Activated naive CD8-positive, alpha-beta T cell treated with anti-CD3 and anti-CD28 coated beads, Interleukin-2, amount 50 U/mL, for 16 hours (primary cell): ENCODE data around the gene ABCA7.
A peak's percentile ranks its signal among the peaks of the same experiment; 100 is the strongest.

ENCODE experiments used
- DNase-seq: peaks from one replicate; pipeline ENCODE4 v3.0.0-alpha.2; 2020; ENCODE audit warnings: low read depth, low spot score

Gene ABCA7

DNA sequence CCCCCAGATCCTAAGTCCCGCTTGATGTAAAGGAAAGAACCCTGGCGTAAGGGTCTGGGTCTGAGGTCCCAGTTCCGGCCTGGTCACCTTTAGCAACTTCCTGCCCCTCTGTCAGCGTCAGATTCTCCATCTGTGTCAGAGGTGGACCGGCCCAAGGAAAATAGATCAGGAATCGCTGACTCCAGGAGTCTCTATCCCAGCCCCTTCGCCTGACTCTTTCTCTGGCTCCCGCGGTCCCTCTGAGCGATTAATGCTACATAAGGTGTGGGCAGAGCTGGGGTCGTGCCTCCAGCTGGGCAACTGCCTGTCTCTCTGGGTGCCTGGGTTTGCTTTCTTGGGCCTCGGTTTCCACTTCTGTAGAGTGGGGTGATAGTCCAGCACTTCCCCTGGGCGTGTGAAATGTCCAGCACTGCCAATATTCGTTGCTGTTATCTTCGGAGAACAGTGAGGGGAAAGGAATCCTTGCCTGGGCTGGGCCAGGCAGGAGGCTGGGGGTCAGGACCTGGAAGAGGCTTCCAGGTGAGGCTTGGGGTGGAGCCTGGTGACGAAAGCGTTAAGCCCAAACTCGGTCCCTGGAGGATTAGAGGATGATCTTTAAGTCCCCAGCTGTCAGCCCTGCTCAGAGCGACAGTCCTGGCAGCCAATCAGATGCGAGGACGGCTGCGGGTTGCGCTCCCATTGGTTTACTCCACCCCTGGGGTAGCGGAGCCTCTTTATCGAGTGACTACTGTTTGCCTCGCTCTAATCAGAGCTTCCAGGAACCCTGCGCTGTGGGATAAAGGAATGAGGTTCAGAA is 767 bp downstream of the ABCA7 start:
- peak; percentile 72 for DNase-seq

DNA sequence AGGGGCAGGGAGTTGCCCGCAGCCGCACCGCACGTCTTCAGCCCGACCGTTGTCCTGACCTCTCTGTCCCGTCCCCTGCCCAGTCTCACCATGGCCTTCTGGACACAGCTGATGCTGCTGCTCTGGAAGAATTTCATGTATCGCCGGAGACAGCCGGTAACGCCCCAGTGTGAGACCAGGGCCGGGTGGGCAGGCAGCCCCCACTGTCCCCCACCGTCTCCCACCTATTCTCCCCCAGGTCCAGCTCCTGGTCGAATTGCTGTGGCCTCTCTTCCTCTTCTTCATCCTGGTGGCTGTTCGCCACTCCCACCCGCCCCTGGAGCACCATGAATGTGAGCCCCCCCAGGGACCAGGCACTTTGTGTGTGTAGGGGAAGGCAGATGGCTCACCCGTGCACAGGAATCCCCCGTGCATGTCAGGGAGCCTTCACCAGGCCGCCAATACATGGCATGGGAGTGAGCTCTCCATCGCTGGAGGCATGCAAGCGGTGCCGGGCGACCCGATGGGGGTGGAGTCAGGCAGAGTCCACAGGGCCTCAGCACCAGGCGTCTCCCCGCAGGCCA is 1.4 kb downstream of the ABCA7 start:
- DNase-seq: no peak

- no peak for DNase-seq
These were observed 2.2 kb downstream of the ABCA7 start for GRCh38 chr19:1041835-1042685.

- DNase-seq: no peak
These were observed 3.0 kb downstream of the ABCA7 start for GRCh38 chr19:1042689-1043511.

- DNase-seq: no peak
These were observed 5.3 kb downstream of the ABCA7 start for GRCh38 chr19:1045247-1045603.

GRCh38 chr19:1046117-1046626 is 6.3 kb downstream of the ABCA7 start:
- DNase-seq: no peak

DNA sequence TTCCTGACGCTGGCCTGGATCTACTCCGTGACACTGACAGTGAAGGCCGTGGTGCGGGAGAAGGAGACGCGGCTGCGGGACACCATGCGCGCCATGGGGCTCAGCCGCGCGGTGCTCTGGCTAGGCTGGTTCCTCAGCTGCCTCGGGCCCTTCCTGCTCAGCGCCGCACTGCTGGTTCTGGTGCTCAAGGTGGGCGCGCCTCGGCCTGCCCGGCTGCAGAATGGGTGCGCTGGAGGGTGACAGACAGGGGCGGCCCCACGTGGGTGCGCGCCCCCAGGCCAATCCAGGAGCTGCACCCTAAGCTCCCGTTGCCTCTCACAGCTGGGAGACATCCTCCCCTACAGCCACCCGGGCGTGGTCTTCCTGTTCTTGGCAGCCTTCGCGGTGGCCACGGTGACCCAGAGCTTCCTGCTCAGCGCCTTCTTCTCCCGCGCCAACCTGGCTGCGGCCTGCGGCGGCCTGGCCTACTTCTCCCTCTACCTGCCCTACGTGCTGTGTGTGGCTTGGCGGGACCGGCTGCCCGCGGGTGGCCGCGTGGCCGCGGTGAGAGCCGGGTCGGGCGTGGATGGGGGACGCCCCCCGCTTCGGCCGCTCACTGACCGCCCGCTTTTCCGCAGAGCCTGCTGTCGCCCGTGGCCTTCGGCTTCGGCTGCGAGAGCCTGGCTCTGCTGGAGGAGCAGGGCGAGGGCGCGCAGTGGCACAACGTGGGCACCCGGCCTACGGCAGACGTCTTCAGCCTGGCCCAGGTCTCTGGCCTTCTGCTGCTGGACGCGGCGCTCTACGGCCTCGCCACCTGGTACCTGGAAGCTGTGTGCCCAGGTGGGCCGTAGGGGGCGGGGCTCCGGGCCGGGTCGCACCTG is 7.2 kb downstream of the ABCA7 start:
- no peak for DNase-seq

DNA sequence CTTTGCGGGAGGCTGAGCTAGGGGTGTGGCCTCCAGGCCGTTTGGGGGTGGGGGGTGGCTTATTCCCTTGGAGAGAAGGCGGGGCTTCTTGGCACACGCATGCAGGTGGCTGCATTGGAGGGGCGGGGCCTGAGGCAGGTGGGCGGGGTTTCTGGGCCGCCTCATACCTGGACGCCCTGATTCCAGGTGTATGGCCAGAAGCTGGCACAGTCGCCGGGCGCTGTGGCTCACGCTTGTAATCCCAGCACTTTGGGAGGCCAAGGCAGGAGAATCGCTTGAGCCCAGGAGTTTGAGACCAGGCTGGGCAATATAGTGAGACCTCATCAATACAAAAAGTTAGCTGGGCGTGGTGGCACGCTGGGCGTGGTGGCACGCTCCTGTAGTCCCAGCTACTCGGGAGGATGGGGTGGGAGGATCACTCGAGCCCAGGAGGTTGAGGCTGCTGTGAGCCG is 7.8 kb downstream of the ABCA7 start:
- DNase-seq: no peak

DNA sequence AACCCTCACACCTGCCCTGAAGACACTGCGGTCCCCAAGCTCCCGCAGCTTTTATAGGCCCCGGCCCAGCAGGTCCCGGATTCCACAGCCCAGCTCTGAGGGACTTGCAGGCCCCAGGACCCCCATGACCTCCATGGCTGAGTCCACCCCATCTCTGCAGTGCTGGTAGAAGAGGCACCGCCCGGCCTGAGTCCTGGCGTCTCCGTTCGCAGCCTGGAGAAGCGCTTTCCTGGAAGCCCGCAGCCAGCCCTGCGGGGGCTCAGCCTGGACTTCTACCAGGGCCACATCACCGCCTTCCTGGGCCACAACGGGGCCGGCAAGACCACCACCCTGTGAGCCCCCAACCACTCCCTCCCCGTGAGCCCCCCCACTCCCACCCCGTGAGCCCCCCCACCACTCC is 9.2 kb downstream of the ABCA7 start:
- DNase-seq: no peak

DNA sequence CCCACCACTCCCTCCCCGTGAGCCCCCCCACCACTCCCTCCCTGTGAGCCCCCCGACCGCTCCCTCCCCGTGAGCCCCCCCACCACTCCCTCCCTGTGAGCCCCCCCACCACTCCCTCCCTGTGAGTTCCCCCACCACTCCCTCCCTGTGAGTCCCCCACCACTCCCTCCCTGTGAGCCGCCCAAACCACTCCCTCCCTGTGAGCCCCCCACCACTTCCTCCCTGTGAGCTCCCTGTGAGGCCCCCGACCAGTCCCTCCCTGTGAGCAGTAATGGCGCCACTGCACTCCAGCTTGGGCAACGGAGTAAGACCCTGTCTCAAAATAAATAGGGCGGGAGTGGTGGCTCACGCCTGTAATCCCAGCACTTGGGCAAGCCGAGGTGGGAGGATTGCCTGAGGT is 9.9 kb downstream of the ABCA7 start:
- no peak for DNase-seq

GRCh38 chr19:1050989-1051788 is 11.3 kb downstream of the ABCA7 start:
- DNase-seq: no peak

- DNase-seq: no peak
These were observed 11.9 kb downstream of the ABCA7 start for GRCh38 chr19:1051791-1052190.

- no peak for DNase-seq
These were observed 12.6 kb downstream of the ABCA7 start for GRCh38 chr19:1052349-1052975.

- DNase-seq: no peak
These were observed 13.5 kb downstream of the ABCA7 start for GRCh38 chr19:1053176-1054101.

DNA sequence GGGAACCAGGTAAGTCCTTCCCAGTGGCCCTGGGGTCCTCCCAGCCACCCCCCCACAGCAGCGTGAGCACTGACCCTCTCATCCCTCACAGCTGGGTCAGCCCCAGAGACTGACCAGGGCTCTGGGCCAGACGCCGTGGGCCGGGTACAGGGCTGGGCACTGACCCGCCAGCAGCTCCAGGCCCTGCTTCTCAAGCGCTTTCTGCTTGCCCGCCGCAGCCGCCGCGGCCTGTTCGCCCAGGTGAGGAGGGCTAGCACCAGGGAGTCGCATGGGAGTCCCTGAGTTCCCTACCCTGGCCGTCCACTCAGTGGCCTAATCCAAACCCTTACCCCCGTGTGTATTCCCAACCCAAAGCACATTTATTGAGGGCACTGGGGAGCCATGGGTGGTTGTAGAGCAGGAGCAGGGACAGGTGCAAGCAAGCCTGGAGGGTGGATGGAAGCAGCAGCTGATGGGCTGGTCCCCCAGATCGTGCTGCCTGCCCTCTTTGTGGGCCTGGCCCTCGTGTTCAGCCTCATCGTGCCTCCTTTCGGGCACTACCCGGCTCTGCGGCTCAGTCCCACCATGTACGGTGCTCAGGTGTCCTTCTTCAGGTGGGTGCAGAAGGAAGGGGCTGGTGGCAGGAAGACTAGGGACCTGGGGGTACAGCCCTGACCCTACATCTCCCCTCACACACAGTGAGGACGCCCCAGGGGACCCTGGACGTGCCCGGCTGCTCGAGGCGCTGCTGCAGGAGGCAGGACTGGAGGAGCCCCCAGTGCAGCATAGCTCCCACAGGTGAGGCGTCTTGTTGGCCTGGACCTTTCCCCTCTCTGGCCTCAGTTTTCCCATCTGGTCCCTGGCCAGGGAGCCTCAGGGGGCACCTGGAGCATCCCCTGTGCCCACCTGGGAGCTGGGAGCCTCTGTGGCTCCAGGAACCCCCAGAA is 14.5 kb downstream of the ABCA7 start:
- DNase-seq: no peak

DNA sequence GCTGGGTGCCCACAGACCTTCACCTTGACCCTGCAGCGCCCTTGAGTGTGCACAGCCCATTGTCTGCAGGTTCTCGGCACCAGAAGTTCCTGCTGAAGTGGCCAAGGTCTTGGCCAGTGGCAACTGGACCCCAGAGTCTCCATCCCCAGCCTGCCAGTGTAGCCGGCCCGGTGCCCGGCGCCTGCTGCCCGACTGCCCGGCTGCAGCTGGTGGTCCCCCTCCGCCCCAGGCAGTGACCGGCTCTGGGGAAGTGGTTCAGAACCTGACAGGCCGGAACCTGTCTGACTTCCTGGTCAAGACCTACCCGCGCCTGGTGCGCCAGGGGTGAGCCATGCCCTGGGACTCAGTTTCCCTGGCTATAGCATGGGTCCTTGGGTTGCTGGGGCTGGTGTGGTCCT is 15.1 kb downstream of the ABCA7 start:
- no peak for DNase-seq
